ENCODE data around the gene NRP1.

GRCh38 chr10:33382216-33382600 is 47.7 kb upstream of the NRP1 start:
- no peak for TF ChIP-seq CTCF (IDR thresholded peaks at IDR 0.05 in 8 of 11, conservative IDR thresholded peaks at IDR 0.05 in 3 of 11)
- TF ChIP-seq POLR2AphosphoS5 (IDR thresholded peaks at IDR 0.05) = no peak
- no peak for TF ChIP-seq POLR2A (IDR thresholded peaks at IDR 0.05)

Data from spleen (tissue), 7 donors.